ENCODE data around the gene CFAP46.
"Not testable (repeated sequence)": the region's sequence is repeated elsewhere in the genome, so short reads cannot be mapped to it uniquely, and the experiment has no call there.

Gene CFAP46

GRCh38 chr10:132840698-132841614, 101.4 kb downstream of the CFAP46 start:
- no peak for DNase-seq

- DNase-seq = no peak
Observed at GRCh38 chr10:132839061-132839460, 103.3 kb downstream of the CFAP46 start.

DNA sequence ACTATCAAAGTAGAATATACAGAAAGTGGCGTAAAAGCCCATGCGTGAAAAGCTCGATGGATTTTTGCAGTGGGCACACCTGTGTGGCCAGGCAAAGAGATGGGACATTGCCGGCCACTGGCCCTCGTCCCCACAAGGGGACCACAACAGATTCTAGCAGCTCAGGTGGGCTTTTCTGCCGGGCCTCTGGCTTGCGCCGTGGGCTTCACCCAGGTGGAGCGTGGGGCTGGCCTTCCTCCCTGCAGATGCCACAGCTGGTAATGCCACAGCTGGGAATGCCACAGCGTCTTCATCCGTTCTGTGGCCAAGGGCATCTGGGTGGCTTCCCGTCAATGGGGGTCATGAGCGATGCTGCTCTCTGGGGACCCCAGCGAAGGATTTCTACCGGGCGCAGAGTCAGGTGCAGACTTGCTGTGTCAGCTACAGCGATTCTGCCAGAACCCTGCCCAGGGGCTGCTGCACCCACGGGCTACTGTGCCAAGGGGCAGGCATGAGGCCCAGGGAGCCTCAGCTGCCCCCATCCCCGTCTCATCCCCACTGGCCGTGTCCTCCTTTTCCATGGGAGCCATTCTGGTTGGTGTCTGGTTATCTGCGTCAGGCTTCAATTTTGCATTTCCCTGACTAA, 103.9 kb downstream of the CFAP46 start:
- no peak for DNase-seq

DNA sequence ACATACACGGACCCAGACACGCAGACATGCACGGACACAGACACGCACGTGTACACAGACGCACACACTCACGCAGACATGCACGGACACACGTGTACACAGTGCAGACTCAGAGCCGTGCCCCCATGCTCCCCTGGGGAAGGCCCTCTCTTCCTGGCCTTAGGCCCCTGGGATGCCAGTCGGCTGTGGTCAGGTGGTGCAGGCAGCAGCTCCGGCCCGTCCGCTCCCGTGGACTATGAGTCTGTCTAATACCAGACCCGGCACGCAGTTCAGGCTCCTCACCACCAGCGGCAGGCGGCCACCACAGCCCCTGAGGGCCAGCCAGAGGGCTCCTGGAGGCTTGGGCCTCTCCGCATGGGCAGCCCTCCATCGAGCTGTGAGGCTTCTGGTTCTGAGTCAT, 104.5 kb downstream of the CFAP46 start:
- no peak for DNase-seq

DNA sequence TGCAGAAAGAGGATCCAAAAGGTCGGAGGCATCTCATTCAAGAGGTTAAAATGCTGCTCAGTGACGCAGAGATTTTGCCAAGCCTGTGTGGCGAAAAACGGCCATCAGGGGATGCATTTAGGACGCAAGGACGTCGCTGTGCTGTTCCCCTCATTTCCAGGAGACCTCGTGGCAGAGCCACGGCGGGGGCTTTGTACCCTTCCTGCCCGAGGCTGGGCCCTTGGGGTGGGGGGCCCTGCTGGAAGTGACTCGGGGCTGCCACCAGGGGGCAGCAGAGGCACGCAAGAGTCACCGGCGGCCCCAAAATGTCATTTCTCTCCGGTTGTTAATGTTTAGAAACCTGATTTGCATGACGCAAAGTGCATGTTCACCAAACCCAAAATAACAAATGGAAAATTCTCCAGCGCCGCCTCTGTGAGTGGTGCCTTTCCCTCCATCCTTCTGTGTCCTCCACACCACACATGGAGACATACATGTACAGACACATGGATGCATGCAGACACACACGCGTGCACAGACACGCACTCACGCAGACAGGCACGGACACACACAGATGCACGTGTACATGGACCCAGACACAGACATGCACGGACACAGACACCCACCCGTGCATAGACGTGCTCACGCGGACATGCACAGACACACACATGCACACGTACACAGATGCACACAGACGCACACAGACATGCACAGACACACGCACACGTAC, 105.4 kb downstream of the CFAP46 start:
- DNase-seq = peak; percentile 52

DNA sequence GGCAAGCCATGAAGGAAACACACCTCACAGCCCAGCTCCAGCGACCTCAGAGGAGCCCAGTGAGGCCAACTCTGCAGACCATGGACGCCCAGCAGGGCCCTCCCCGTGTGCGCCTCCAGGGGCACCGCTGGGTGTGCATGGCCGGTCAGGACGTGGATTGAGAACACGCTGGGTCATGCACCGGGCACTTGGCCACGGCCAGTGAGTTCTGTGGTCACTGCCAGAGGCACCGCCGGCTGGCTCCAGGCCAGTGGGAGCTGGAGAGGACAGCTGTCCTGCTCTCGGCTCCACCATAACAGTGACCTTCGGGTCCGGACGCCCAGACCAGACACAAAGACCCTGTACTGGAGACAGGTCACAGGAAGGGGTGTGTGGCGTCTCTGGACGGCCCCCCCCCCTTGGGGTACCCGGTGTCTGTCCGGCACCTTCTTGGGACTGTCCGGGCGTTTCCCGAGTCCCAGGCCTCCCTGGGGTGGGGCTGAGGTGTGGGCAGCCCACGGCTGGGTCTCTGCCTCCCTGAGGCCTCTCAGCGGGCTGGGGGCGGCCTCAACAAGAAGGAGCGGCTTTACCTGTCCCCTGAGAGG, 106.0 kb downstream of the CFAP46 start:
- DNase-seq = no peak

DNA sequence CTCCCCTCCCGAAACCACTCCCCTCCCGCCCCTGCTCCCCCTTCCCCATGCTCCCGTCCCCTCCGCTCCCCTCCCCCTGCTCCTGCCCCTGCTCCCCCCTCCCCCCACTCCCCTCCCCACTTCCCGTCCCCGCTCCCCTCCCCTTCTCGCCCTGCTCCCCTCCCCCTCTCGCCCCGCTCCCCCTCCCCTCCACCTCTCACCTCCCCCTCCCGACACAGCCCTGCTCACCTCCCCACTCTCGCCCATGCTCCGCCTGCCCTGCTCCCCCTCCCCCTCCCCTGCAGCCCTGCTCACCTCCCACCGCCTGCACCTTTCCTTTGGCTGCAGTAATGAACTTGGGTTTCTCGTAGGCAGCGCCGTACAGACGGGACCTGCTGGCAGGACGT, 106.5 kb downstream of the CFAP46 start:
- DNase-seq = no peak

DNA sequence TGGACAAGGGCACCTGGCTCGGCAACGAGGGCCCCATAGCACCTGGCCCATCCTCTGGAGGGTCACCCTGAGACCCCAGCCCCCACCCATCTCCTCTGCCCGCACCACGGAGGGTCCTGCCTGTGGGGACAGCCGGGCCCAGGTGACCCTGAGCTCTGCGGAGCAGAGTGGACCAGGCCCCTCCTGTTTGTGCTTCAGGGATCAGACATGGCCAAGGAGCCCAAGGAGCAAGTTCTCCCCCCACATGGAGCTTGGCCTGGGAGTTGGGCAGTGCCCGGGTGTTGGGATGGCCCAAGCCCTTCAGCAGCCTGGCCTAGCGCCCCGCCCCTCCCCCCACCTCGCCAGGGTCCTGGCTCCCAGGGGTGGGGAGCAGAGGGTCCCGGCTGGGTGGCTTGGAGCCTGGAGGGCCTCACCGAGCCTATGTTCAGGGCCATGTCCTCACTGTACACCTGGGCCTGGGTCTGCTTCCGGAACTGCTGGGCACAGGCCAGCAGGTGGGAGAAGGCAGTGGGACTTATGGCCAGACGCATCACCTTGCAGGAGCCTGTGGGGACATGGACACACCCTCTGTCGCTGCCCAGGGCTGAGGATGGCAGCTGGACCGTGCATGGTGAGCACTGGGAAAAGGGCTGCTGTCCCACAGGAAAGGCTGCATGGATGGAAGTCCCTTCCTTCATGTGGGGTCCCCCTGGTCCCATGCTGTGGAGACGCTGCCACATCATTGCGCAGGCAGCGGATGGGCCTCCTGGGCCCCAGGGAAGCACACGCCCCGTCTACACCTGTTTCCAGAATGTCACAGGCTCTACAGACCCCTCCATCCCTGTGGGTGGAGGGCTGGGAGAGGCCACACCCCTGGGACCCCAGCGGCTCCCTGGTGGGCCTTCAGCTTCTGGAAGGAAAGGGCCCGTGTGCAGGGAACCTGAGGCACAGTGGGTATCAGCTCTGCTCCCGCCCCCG, 107.2 kb downstream of the CFAP46 start:
- no peak for DNase-seq

DNA sequence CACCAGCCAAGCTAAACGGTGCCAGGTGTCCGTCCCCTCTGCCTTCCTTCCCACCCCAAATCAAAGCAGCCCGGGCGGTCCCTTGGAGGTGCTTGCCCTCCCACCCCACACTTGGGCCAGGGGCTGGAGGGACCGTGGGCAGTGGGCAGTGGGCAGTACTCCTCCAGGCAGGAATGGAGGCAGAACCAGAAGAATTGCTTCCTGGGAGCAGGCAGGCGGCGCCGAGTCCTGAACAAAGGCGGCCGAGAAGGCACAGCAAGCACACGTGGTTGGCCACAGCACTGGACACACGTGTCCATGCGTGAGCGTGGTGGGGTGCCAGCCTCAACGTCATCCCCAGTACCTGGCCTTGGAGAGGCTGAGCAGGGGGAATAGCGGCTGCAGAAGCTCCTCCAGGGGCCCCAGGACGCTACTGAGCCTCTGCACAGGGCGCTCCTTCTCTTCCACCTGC, 108.0 kb downstream of the CFAP46 start:
- no peak for DNase-seq

- no peak for DNase-seq
Observed at GRCh38 chr10:132833421-132834111, 108.8 kb downstream of the CFAP46 start.

GRCh38 chr10:132832186-132832969, 110.0 kb downstream of the CFAP46 start:
- DNase-seq = no peak

- DNase-seq = no peak
Observed at GRCh38 chr10:132829403-132829802, 113.0 kb downstream of the CFAP46 start.

GRCh38 chr10:132828681-132829080, 113.7 kb downstream of the CFAP46 start:
- no peak for DNase-seq

DNA sequence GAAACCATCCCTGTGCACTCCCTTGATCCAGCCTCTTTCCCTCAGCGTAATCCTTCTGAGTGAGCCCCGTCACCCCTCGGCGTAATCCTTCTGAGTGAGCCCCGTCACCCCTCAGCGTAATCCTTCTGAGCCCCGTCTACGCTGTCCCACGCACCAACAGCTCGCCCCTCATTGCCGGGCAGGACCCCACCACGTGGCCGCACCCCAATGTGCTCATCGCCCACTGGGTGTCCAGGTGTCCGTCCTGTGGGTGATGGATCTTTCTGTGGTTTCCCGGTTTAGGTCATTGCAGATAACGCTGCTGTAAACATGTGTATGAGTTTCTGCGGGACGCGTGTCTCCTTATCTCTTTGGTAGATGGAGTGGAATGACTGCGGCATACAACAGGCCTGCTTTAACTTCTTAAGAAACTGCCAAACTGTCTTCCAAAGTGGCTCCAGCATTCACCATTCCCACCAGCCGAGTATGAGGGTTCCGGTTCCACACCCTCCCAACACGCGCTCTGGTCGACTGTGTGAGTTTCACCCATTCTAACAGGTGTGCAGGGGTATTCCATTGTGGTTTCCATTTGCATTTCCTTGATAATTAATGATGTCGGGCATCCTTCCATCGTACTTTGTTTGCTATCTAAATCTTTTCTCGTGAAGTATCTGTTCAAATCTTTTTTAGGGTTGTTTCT, 114.4 kb downstream of the CFAP46 start:
- no peak for DNase-seq

- DNase-seq = no peak
Observed at GRCh38 chr10:132827423-132827789, 115.0 kb downstream of the CFAP46 start.

GRCh38 chr10:132826524-132827422, 115.6 kb downstream of the CFAP46 start:
- no peak for DNase-seq

DNA sequence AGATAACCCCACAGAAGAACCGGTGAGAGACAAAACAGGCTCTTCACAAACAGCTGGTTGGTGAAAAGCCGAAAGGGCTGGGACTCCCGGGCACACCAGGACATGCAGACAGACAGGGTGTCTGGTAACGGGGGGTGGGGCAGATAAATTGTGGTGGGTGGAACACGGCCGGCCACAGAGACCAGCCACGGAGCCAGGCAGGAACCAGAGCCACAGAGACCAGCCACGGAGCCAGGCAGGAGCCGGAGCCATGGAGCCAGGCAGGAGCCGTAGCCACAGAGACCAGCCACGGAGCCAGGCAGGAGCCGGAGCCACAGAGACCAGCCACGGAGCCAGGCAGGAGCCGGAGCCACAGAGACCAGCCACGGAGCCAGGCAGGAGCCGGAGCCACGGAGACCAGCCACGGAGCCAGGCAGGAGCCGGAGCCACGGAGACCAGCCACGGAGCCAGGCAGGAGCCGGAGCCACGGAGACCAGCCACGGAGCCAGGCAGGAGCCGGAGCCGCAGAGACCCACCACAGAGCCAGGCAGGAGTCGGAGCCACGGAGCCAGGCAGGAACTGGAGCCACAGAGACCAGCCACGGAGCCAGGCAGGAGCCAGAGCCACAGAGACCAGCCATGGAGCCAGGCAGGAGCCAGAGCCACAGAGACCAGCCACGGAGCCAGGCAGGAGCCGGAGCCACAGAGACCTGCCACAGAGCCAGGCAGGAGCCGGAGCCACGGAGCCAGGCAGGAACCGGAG, 116.4 kb downstream of the CFAP46 start:
- not testable (repeated sequence) for DNase-seq

DNA sequence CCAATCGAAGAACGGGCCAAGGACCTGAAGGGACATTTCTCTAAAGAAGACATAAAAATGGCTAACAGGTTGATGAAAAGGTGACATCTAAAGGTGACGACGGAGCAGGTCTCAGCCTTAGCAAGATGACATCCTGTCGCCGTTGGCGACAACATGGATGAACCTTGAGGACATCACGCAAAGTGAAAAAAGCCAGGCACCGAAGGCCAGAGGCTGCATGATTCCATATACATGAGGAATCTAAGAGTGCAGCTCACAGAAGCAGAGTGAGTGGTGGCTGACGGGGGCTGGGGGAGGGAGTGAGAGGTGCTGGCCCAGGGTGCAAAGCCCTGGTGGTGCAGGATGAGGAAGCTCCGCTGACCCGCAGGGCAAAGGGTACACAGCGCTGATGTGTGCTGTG, 122.3 kb downstream of the CFAP46 start:
- DNase-seq = no peak
